HepG2 (cell line): Measurements from ENCODE around the gene GEMIN4. TPM values are rescaled to one million over a fixed set of nuclear protein-coding genes. Genes with fewer than 3 reads are reported as not detected.

ENCODE experiments used
- ATAC-seq: fragments of 200-7000 bp; cut with Tn5 transposase; 3 replicates; pipeline ENCODE4 v1.9.1; 2020; ENCODE audit warnings: mild to moderate bottlenecking, moderate library complexity
- BruUV-seq: library from RNA; stranded (reverse); fragments of 400-500 nt; replicated peaks from 2 replicates; lab custom pipeline; 2021; lab: Mats Ljungman, UMichigan
- CTCF ChIA-PET: fragments of 300-600 bp; formaldehyde crosslinking; extraction: SDS; loops from one replicate; lab custom pipeline; 2021; ENCODE audit warnings: low total read pairs, inconsistent platforms, low intra/inter-chr PET ratio; lab: Yijun Ruan, JAX
- POLR2A ChIA-PET: fragments of 350-600 bp; sonication (Branson Sonifier 250); formaldehyde crosslinking; loops from one replicate; lab custom pipeline; 2020; ENCODE audit warnings: antibody characterized with exemption, inconsistent platforms; lab: Yijun Ruan, JAX
- DNase-seq: peaks from one replicate; pipeline ENCODE4 v3.0.0-alpha.2; 2015; ENCODE audit warnings: low spot score
- FAIRE-seq: peaks from 3 replicates; lab custom pipeline; 2011; peaks lifted over from hg19 to GRCh38; lab: Jason Lieb, UNC
- H2AFZ ChIP-seq: one replicate; pipeline ENCODE4 v1.6.1; 2011; ENCODE audit warnings: low read length, inconsistent platforms
- H3K27ac ChIP-seq: fragments of 300-600 bp; 3 replicates; pipeline ENCODE4 v1.8.0; 2011; ENCODE audit warnings: mixed run types, mild to moderate bottlenecking, mixed read lengths, low read length, inconsistent platforms; ENCODE audit not compliant: insufficient read depth; ENCODE audit errors: extremely low read length
- H3K27me3 ChIP-seq, 2 experiments: fragments of 200-600 bp in 1 of 2; 2 replicates in 1 of 2; 3 replicates in 1 of 2; pipeline versions ENCODE4 v1.6.0 to v1.8.0; 2011; ENCODE audit warnings: low read length in 2 of 2, mild to moderate bottlenecking in 2 of 2, moderate library complexity in 2 of 2, inconsistent platforms in 1 of 2; ENCODE audit not compliant: insufficient read depth in 2 of 2, control insufficient read depth in 1 of 2
- H3K36me3 ChIP-seq, 2 experiments: fragments of 200-600 bp in 1 of 2; replicated peaks in 1 of 2; 2 replicates in 1 of 2; 3 replicates in 1 of 2; pipeline versions ENCODE4 v1.5.1 to v1.8.0; 2011; ENCODE audit warnings: low read length in 2 of 2, inconsistent platforms in 1 of 2; ENCODE audit not compliant: insufficient read depth in 2 of 2, control insufficient read depth in 1 of 2
- H3K4me1 ChIP-seq: 2 replicates; pipeline ENCODE4 v1.5.1; 2012; ENCODE audit warnings: low read length, inconsistent platforms; ENCODE audit not compliant: insufficient read depth
- H3K4me2 ChIP-seq: 2 replicates; pipeline ENCODE4 v1.6.0; 2011; ENCODE audit warnings: low read depth, low read length, inconsistent platforms
- H3K4me3 ChIP-seq, 3 experiments: fragments of 200-600 bp in 1 of 3; sonication (generic), shearing (Covaris generic) in 1 of 3; replicated peaks in 1 of 3; 2 replicates each; pipeline ENCODE4 v1.5.1; 2011 to 2016; ENCODE audit warnings: low read length in 3 of 3, inconsistent platforms in 2 of 3, low read depth in 2 of 3, mild to moderate bottlenecking in 2 of 3, control low read depth in 1 of 3, mixed read lengths in 1 of 3; ENCODE audit not compliant: insufficient read depth in 1 of 3
- H3K79me2 ChIP-seq: one replicate; pipeline ENCODE4 v1.6.1; 2011; ENCODE audit warnings: low read length, inconsistent platforms; ENCODE audit not compliant: insufficient read depth
- H3K9ac ChIP-seq: 2 replicates; pipeline ENCODE4 v1.6.0; 2011; ENCODE audit warnings: mild to moderate bottlenecking, low read depth, low read length, inconsistent platforms; ENCODE audit not compliant: insufficient read depth
- H3K9me3 ChIP-seq: 2 replicates; pipeline ENCODE4 v1.5.1; 2012; ENCODE audit warnings: mild to moderate bottlenecking, low read length
- H4K20me1 ChIP-seq: 2 replicates; pipeline ENCODE4 v1.6.0; 2011; ENCODE audit warnings: inconsistent platforms, mild to moderate bottlenecking, low read length, moderate library complexity; ENCODE audit not compliant: insufficient read depth
- HIC2 ChIP-seq: sonication (generic); formaldehyde crosslinking; IDR thresholded peaks from 2 replicates; pipeline ENCODE4 v1.9.0; 2022; ENCODE audit warnings: low read depth, missing genetic modification reagents
- HOXA5 ChIP-seq: sonication (generic); formaldehyde crosslinking; IDR thresholded peaks from 2 replicates; pipeline ENCODE4 v1.4.0; 2020; ENCODE audit warnings: missing genetic modification reagents
- HOXD1 ChIP-seq: sonication (generic); formaldehyde crosslinking; IDR thresholded peaks from 2 replicates; pipeline ENCODE4 v1.5.0; 2020; ENCODE audit warnings: missing genetic modification reagents
- MTA3 ChIP-seq: sonication (generic); formaldehyde crosslinking; IDR thresholded peaks from 2 replicates; pipeline ENCODE4 v1.4.0; 2020; ENCODE audit warnings: missing genetic modification reagents
- NFRKB ChIP-seq: fragments of 450-650 bp; IDR thresholded peaks from 2 replicates; pipeline ENCODE4 v1.6.1; 2017
- PAXIP1 ChIP-seq: sonication (generic); formaldehyde crosslinking; conservative IDR thresholded peaks from 2 replicates; pipeline ENCODE4 v1.4.0; 2020; ENCODE audit warnings: mild to moderate bottlenecking, missing genetic modification reagents, moderate library complexity
- POLR2G ChIP-seq: fragments of 200-400 bp; formaldehyde crosslinking; IDR thresholded peaks from 2 replicates; pipeline ENCODE4 v1.6.1; 2018; ENCODE audit warnings: mild to moderate bottlenecking, low read depth, low read length, moderate library complexity
- SALL1 ChIP-seq: sonication (generic); formaldehyde crosslinking; IDR thresholded peaks from 2 replicates; pipeline ENCODE4 v1.8.0; 2022; ENCODE audit warnings: mild to moderate bottlenecking, missing genetic modification reagents
- SP140L ChIP-seq: sonication (generic); formaldehyde crosslinking; IDR thresholded peaks from 2 replicates; pipeline ENCODE4 v1.4.0; 2020; ENCODE audit warnings: missing genetic modification reagents, borderline replicate concordance
- SRF ChIP-seq: IDR thresholded peaks from 2 replicates; pipeline ENCODE4 v1.6.1; 2011; ENCODE audit warnings: mild to moderate bottlenecking, low read depth, low read length, moderate library complexity
- UBTF ChIP-seq: sonication (generic); formaldehyde crosslinking; IDR thresholded peaks from 2 replicates; pipeline ENCODE4 v1.4.0; 2020; ENCODE audit warnings: mild to moderate bottlenecking, missing genetic modification reagents
- ZBTB20 ChIP-seq: sonication (generic); formaldehyde crosslinking; IDR thresholded peaks from 2 replicates; pipeline ENCODE4 v1.8.1; 2023; ENCODE audit warnings: missing genetic modification reagents, low read depth, mild to moderate bottlenecking, borderline replicate concordance
- ZNF232 ChIP-seq: sonication (generic); formaldehyde crosslinking; IDR thresholded peaks from 2 replicates; pipeline ENCODE4 v1.4.0; 2020; ENCODE audit warnings: missing genetic modification reagents, borderline replicate concordance
- ZNF331 ChIP-seq: sonication (generic); formaldehyde crosslinking; IDR thresholded peaks from 2 replicates; pipeline ENCODE4 v1.4.0; 2020; ENCODE audit warnings: missing genetic modification reagents
- ZNF431 ChIP-seq: sonication (generic); formaldehyde crosslinking; IDR thresholded peaks from 2 replicates; pipeline ENCODE4 v1.9.0; 2022; ENCODE audit warnings: missing genetic modification reagents, low read depth, mild to moderate bottlenecking, borderline replicate concordance
- ZNF496 ChIP-seq: sonication (generic); formaldehyde crosslinking; IDR thresholded peaks from 2 replicates; pipeline ENCODE4 v1.8.1; 2023; ENCODE audit warnings: mild to moderate bottlenecking, moderate library complexity, missing genetic modification reagents; ENCODE audit not compliant: insufficient replicate concordance
- ZNF672 ChIP-seq: sonication (generic); formaldehyde crosslinking; IDR thresholded peaks from 2 replicates; pipeline ENCODE4 v1.8.1; 2022; ENCODE audit warnings: missing genetic modification reagents
- WGBS: methylation state at CpG from one replicate; pipeline ENCODE4 v1.1.6; 2017; ENCODE audit warnings: low lambda C conversion rate; 5-methylcytosine and 5-hydroxymethylcytosine counted together
- in situ Hi-C: cut with HindIII; loops from 2 replicates; pipeline ENCODE4 v1.10.0; 2017; ENCODE audit warnings: low pct_unique_long_range_greater_than_20kb; ENCODE audit not compliant: extremely low pct_ligation_motif_present
- intact Hi-C: fragments of 100-400 bp; cut with micrococcal nuclease; formaldehyde crosslinking; loops from one replicate; pipeline ENCODE4 v1.10.0; 2022; ENCODE audit not compliant: unreplicated experiment
- polyA plus RNA-seq, 8 experiments: library from polyadenylated mRNA; depleted of rRNA in 3 of 8; stranded (reverse) in 7 of 8; unstranded in 1 of 8; fragments of >200 nt; fragmentation: Illumina TruSeq in 4 of 8; extraction: Trizol in 4 of 8; gene quantifications; 2 replicates each; pipeline versions ENCODE4 v1.2.1 to v1.2.3, GENCODE V29; 2011 to 2016; ENCODE audit warnings: low read depth in 4 of 8, missing spikeins in 1 of 8, mixed read lengths in 1 of 8; ENCODE audit not compliant: insufficient read depth in 1 of 8
- total RNA-seq, 5 experiments: library from RNA; depleted of rRNA; stranded (reverse); fragments of >200 nt; fragmentation: Illumina TruSeq; extraction: Trizol; gene quantifications; 2 replicates each; pipeline ENCODE4 v1.2.3, GENCODE V29; 2016; ENCODE audit warnings: low read depth in 1 of 5
- TF ChIP-seq, protein P1 (sequence below): sonication (generic); formaldehyde crosslinking; IDR thresholded peaks from 2 replicates; pipeline ENCODE4 v1.8.1; 2023; ENCODE audit warnings: missing genetic modification reagents, mild to moderate bottlenecking, borderline replicate concordance

GEMIN4 gene
- total and polyA plus RNA-seq, 2 of the 13 experiments (the other 11 are each of a cell fraction or from before 2014, with no cell fraction given) = 10.8 to 22.7 TPM

DNA sequence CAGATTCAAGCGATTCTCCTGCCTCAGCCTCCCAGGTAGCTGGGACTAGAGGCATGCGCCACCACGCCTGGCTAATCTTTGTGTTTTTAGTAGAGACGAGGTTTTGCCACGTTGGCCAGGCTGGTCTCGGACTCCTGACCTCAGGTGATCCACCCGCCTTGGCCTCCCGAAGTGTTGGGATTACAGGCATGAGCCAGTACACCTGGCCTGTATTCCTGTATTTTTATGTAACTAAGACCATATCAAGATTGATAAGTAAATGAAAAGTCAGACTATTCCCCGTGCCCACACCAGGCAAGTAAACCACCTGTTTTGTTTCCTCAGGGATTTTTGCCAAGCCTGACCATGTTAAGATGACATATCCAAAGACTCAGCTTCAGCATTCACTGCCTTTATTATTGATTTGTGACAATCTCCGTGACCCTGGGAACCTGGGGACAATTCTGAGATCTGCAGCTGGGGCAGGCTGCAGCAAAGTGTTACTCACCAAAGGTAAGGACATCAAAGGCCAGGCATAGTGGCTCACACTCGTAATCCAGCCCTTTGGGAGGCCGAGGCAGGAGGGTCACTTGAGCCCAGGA lies 35.7 kb upstream of the GEMIN4 start:
- BruUV-seq = no TSS peak
- ATAC-seq = no peak
- 97% methylated on average over 10 of the region's 12 CpGs for WGBS
- CTCF ChIA-PET = no interaction called here
- no peak for FAIRE-seq
- in situ Hi-C loops = no loop called here
- no peak for DNase-seq
- no peaks in the 10 kb centered on the region for H3K9me3 ChIP-seq
- no peak overlapping the region for H2AFZ ChIP-seq
- H3K79me2 ChIP-seq = peaks cover 22% of the 10 kb centered on the region
- peaks cover 19% of the 10 kb centered on the region for H3K4me1 ChIP-seq
- POLR2A ChIA-PET = no interaction called here
- no peak overlapping the region for H3K27ac ChIP-seq
- H4K20me1 ChIP-seq = no peaks in the 10 kb centered on the region
- H3K27me3 ChIP-seq = no peaks in the 10 kb centered on the region; a peak in 1 of 5 replicates
- H3K36me3 ChIP-seq = peaks cover 17 to 55% of the 10 kb centered on the region in 2 experiments; a peak in 4 of 5 replicates
- H3K4me2 ChIP-seq = no peak overlapping the region
- intact Hi-C loops = no loop called here
- H3K9ac ChIP-seq = no peak overlapping the region
- no peak overlapping the region for H3K4me3 ChIP-seq
- TF ChIP-seq SRF = no peak
- TF ChIP-seq ZNF232 = no peak
- TF ChIP-seq SALL1 (CRISPR knock-in tag) = no peak
- TF ChIP-seq ZNF331 = no peak
- no peak for TF ChIP-seq MTA3
- TF ChIP-seq UBTF (CRISPR knock-in tag) = no peak
- TF ChIP-seq ZNF431 (CRISPR knock-in tag) = no peak
- no peak for TF ChIP-seq HIC2
- TF ChIP-seq HOXD1 (CRISPR knock-in tag) = no peak
- no peak for TF ChIP-seq ZNF672
- no peak for TF ChIP-seq POLR2G
- TF ChIP-seq, protein P1, sequence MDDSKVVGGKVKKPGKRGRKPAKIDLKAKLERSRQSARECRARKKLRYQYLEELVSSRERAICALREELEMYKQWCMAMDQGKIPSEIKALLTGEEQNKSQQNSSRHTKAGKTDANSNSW (CRISPR knock-in tag) = no peak
- no peak for TF ChIP-seq PAXIP1 (CRISPR knock-in tag)
- TF ChIP-seq ZNF496 = no peak
- no peak for TF ChIP-seq NFRKB
- no peak for TF ChIP-seq ZBTB20
- TF ChIP-seq SP140L (CRISPR knock-in tag) = no peak
- TF ChIP-seq HOXA5 = no peak
